H1 (cell line): ENCODE results near the gene LAMB1.

Experiments
- CREB1 ChIP-seq: IDR thresholded peaks from 2 replicates; pipeline ENCODE4 v1.6.1; 2012; ENCODE audit warnings: inconsistent platforms
- EP300 ChIP-seq, 2 experiments: IDR thresholded peaks; 1 replicate in 1 of 2; 2 replicates in 1 of 2; pipeline ENCODE4 v1.6.1; 2011 to 2012; ENCODE audit warnings: low read depth in 2 of 2, low read length in 2 of 2, mild to moderate bottlenecking in 2 of 2, borderline replicate concordance in 1 of 2, inconsistent platforms in 1 of 2, moderate library complexity in 1 of 2
- SRF ChIP-seq: IDR thresholded peaks from 2 replicates; pipeline ENCODE4 v1.6.1; 2011; ENCODE audit warnings: mild to moderate bottlenecking, low read depth, low read length, moderate library complexity
- TF ChIP-seq, protein P1 (sequence below), 3 experiments: IDR thresholded peaks; 1 replicate in 2 of 3; 2 replicates in 1 of 3; pipeline versions ENCODE4 v1.5.1 to v1.6.1; 2011; ENCODE audit warnings: low read length in 3 of 3, mild to moderate bottlenecking in 3 of 3, inconsistent platforms in 2 of 3, low read depth in 1 of 3, moderate library complexity in 1 of 3; ENCODE audit not compliant: insufficient read depth in 1 of 3; ENCODE audit errors: control extremely low read depth in 1 of 3

DNA sequence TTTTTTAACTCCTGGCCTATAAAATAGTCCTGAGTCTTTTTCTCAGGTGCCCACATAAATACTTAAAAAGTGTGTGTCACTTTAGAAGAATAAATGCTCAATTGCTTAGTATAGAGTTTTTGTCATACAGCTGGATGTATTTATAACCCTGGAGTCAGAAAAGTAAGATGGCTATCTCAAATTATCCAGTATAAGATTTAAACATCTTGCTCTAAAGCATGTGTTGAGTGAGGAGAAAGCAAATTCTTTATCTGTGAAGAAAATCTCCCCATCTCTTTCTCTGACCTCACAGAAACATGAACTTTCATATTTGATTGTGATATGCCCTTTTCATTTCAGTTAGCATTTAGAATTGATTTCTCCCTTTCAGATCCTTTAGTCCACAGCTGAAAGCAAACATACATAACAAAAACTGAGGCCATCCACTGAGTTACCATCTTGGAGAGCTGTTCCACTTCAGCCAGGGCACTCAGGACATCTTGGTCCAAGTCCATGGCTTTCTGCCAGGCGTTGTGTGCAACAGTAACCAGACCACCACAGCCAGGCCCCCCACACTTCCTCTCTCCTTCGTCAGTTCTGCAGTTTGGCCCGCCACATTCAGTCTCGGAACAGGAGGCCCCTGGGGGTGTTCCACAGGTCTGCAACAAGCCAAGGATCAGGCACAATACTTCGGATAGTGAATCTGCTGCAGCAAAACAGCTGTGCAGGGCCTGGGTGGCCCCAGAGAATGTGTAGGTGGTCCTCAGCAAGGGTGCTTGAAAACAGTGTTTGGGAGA, 71.0 kb downstream of the LAMB1 start:
- TF ChIP-seq, protein P1, sequence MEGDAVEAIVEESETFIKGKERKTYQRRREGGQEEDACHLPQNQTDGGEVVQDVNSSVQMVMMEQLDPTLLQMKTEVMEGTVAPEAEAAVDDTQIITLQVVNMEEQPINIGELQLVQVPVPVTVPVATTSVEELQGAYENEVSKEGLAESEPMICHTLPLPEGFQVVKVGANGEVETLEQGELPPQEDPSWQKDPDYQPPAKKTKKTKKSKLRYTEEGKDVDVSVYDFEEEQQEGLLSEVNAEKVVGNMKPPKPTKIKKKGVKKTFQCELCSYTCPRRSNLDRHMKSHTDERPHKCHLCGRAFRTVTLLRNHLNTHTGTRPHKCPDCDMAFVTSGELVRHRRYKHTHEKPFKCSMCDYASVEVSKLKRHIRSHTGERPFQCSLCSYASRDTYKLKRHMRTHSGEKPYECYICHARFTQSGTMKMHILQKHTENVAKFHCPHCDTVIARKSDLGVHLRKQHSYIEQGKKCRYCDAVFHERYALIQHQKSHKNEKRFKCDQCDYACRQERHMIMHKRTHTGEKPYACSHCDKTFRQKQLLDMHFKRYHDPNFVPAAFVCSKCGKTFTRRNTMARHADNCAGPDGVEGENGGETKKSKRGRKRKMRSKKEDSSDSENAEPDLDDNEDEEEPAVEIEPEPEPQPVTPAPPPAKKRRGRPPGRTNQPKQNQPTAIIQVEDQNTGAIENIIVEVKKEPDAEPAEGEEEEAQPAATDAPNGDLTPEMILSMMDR (IDR thresholded peaks at IDR 0.05; ENCODE audit: control extremely low read depth in 1 of 3, insufficient read depth in 1 of 3, low read depth in 1 of 3, low read length in 3 of 3), result no peak
- TF ChIP-seq SRF (no peak), EP300 (IDR thresholded peaks at IDR 0.05; ENCODE audit: borderline replicate concordance in 1 of 2, low read depth in 2 of 2, low read length in 2 of 2) (no peak), CREB1 (no peak)
